22Rv1 (cell line): ENCODE data around the gene IDI2.

Experiments
- ZFX ChIP-seq: fragments of 450-650 bp; IDR thresholded peaks from 2 replicates; pipeline ENCODE4 v1.6.1; 2017; ENCODE audit warnings: antibody characterized with exemption, borderline replicate concordance
- TF ChIP-seq, protein P1 (sequence below): fragments of 450-650 bp; IDR thresholded peaks from 2 replicates; pipeline ENCODE4 v1.5.1; 2017; ENCODE audit warnings: mild to moderate bottlenecking

DNA sequence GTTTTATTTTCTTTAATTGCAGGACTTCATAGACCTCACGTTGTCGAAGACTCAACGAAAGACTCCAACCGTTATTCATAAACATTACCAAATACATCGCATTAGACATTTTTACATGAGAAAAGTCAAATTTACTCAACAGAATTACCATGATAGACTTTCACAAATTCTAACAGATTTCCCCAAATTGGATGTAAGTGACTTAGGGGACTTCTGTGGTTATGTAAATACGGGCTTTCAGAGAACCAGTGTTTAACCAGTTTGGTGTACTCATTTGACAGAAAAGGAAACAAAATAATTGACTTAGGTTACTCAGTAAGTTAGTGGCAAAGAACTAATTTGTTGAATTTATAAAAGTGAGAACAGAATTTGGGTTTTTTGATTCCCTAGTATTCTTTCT, 33.2 kb downstream of the IDI2 start:
- TF ChIP-seq, protein P1, sequence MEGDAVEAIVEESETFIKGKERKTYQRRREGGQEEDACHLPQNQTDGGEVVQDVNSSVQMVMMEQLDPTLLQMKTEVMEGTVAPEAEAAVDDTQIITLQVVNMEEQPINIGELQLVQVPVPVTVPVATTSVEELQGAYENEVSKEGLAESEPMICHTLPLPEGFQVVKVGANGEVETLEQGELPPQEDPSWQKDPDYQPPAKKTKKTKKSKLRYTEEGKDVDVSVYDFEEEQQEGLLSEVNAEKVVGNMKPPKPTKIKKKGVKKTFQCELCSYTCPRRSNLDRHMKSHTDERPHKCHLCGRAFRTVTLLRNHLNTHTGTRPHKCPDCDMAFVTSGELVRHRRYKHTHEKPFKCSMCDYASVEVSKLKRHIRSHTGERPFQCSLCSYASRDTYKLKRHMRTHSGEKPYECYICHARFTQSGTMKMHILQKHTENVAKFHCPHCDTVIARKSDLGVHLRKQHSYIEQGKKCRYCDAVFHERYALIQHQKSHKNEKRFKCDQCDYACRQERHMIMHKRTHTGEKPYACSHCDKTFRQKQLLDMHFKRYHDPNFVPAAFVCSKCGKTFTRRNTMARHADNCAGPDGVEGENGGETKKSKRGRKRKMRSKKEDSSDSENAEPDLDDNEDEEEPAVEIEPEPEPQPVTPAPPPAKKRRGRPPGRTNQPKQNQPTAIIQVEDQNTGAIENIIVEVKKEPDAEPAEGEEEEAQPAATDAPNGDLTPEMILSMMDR = no peak
- no peak for TF ChIP-seq ZFX
